HCT116 (cell line): ENCODE results near the gene YDJC. TPM values are rescaled to one million over a fixed set of nuclear protein-coding genes. Genes with fewer than 3 reads are reported as not detected.

ENCODE experiments used
- ATAC-seq: fragments of 200-7000 bp; cut with Tn5 transposase; 2 replicates; pipeline ENCODE4 v1.9.1; 2020; ENCODE audit warnings: mild to moderate bottlenecking, moderate library complexity
- BruUV-seq: library from RNA; stranded (reverse); fragments of 400-500 nt; replicated peaks from 2 replicates; lab custom pipeline; 2021; lab: Mats Ljungman, UMichigan
- CTCF ChIA-PET: fragments of 300-600 bp; sonication (Branson Sonifier 250); formaldehyde crosslinking; loops from one replicate; lab custom pipeline; 2021; ENCODE audit warnings: antibody characterized with exemption; lab: Charles Lee
- POLR2A ChIA-PET: fragments of 300-600, 350-600 bp; sonication (Branson Sonifier 250); formaldehyde crosslinking; loops from one replicate; lab custom pipeline; 2021; ENCODE audit warnings: antibody characterized with exemption; lab: Charles Lee
- RAD21 ChIA-PET, 2 experiments: fragments of 300-600 bp; sonication (Branson Sonifier 250); formaldehyde crosslinking; loops; one replicate each; lab custom pipeline; 2023; ENCODE audit warnings: low total read pairs in 2 of 2; ENCODE audit not compliant: uncharacterized antibody in 2 of 2, unreplicated experiment in 2 of 2, low non-redundant PET in 1 of 2; lab: Charles Lee
- DNase-seq: peaks from one replicate; pipeline ENCODE4 v3.0.0-alpha.2; 2010; ENCODE audit warnings: low read depth, low spot score
- H2AFZ ChIP-seq: fragments of 200-600 bp; shearing (Covaris generic), sonication (generic); 2 replicates; pipeline ENCODE4 v1.6.1; 2017; ENCODE audit warnings: low read depth, mixed run types, mixed read lengths, antibody characterized with exemption, low read length; ENCODE audit not compliant: poor library complexity, severe bottlenecking
- H3K27ac ChIP-seq: 2 replicates; pipeline ENCODE4 v1.5.1; 2012; ENCODE audit warnings: low read depth, low read length
- H3K27me3 ChIP-seq: fragments of 200-600 bp; sonication (generic); 2 replicates; pipeline ENCODE4 v1.6.1; 2016; ENCODE audit warnings: mixed run types, low read length, mixed read lengths; ENCODE audit not compliant: insufficient read depth
- H3K36me3 ChIP-seq, 2 experiments: fragments of 200-500 bp in 1 of 2; fragments of 200-600 bp in 1 of 2; sonication (Bioruptor generic) in 1 of 2; sonication (generic) in 1 of 2; 2 replicates each; pipeline versions ENCODE4 v1.5.1 to v1.6.1; 2014 to 2016; ENCODE audit warnings: low read length in 2 of 2, inconsistent platforms in 1 of 2, mixed read lengths in 1 of 2, mixed run types in 1 of 2; ENCODE audit not compliant: insufficient read depth in 2 of 2, control insufficient read depth in 1 of 2
- H3K4me1 ChIP-seq, 2 experiments: fragments of 200-600 bp in 1 of 2; sonication (generic) in 1 of 2; 2 replicates each; pipeline versions ENCODE4 v1.5.1 to v1.6.1; 2012 to 2017; ENCODE audit warnings: low read length in 2 of 2, inconsistent platforms in 1 of 2, mild to moderate bottlenecking in 1 of 2, mixed read lengths in 1 of 2, mixed run types in 1 of 2, moderate library complexity in 1 of 2; ENCODE audit not compliant: insufficient read depth in 2 of 2, control insufficient read depth in 1 of 2
- H3K4me2 ChIP-seq: fragments of 200-600 bp; sonication (generic); 2 replicates; pipeline ENCODE4 v1.6.1; 2017; ENCODE audit warnings: mixed run types, low read length, mixed read lengths
- H3K4me3 ChIP-seq, 2 experiments: fragments of 200-600 bp in 1 of 2; sonication (generic) in 1 of 2; replicated peaks in 1 of 2; 2 replicates each; pipeline ENCODE4 v1.5.1; 2011 to 2016; ENCODE audit warnings: low read length in 2 of 2, control low read depth in 1 of 2, low read depth in 1 of 2, mild to moderate bottlenecking in 1 of 2, mixed read lengths in 1 of 2, mixed run types in 1 of 2
- H3K79me2 ChIP-seq: fragments of 200-600 bp; sonication (generic); 2 replicates; pipeline ENCODE4 v1.6.1; 2017; ENCODE audit warnings: mild to moderate bottlenecking, mixed run types, low read length, moderate library complexity, mixed read lengths; ENCODE audit not compliant: insufficient read depth
- H3K9ac ChIP-seq: fragments of 200-600 bp; sonication (generic); 2 replicates; pipeline ENCODE4 v1.6.1; 2016; ENCODE audit warnings: low read length, mixed read lengths
- H3K9me2 ChIP-seq: fragments of 200-600 bp; sonication (generic), shearing (Covaris generic); 2 replicates; pipeline ENCODE4 v1.6.1; 2017; ENCODE audit warnings: mixed run types, mild to moderate bottlenecking, moderate library complexity; ENCODE audit not compliant: insufficient read depth
- H3K9me3 ChIP-seq, 2 experiments: fragments of 200-500 bp in 1 of 2; fragments of 200-600 bp in 1 of 2; sonication (Bioruptor generic) in 1 of 2; sonication (generic) in 1 of 2; 2 replicates each; pipeline ENCODE4 v1.6.1; 2014 to 2017; ENCODE audit warnings: low read length in 2 of 2, mixed read lengths in 2 of 2, inconsistent platforms in 1 of 2, low read depth in 1 of 2, mild to moderate bottlenecking in 1 of 2, mixed run types in 1 of 2, moderate library complexity in 1 of 2; ENCODE audit not compliant: control insufficient read depth in 1 of 2, insufficient read depth in 1 of 2
- H4K20me1 ChIP-seq: fragments of 200-600 bp; sonication (generic), shearing (Covaris generic); 2 replicates; pipeline ENCODE4 v1.6.1; 2017; ENCODE audit warnings: mixed run types, mild to moderate bottlenecking, moderate library complexity; ENCODE audit not compliant: insufficient read depth
- ELF1 ChIP-seq: IDR thresholded peaks from 2 replicates; pipeline ENCODE4 v1.6.1; 2012; ENCODE audit warnings: low read depth, borderline replicate concordance
- RAD21 ChIP-seq: IDR thresholded peaks from 2 replicates; pipeline ENCODE4 v1.6.1; 2012; ENCODE audit warnings: low read depth, mild to moderate bottlenecking
- intact Hi-C: fragments of 100-400 bp; cut with micrococcal nuclease; formaldehyde crosslinking; loops from 2 replicates; pipeline ENCODE4 v1.10.0; 2022
- total RNA-seq: library from RNA; stranded (reverse); gene quantifications from one replicate; pipeline ENCODE4 v1.2.1, GENCODE V29; 2021; ENCODE audit not compliant: unreplicated experiment
- TF ChIP-seq, protein P1 (sequence below), 3 experiments: fragments of 200-600 bp in 1 of 3; sonication (generic) in 1 of 3; IDR thresholded peaks in 2 of 3; conservative IDR thresholded peaks in 1 of 3; 2 replicates each; pipeline ENCODE4 v1.5.1; 2012 to 2017; ENCODE audit warnings: low read depth in 2 of 3, low read length in 2 of 3, antibody characterized with exemption in 1 of 3, borderline replicate concordance in 1 of 3, control low read depth in 1 of 3, mild to moderate bottlenecking in 1 of 3, mixed read lengths in 1 of 3, mixed run types in 1 of 3, moderate library complexity in 1 of 3; ENCODE audit not compliant: insufficient read depth in 1 of 3

The YDJC gene
- total RNA-seq, 1 experiment from 2014 or later: 78.3 TPM

DNA sequence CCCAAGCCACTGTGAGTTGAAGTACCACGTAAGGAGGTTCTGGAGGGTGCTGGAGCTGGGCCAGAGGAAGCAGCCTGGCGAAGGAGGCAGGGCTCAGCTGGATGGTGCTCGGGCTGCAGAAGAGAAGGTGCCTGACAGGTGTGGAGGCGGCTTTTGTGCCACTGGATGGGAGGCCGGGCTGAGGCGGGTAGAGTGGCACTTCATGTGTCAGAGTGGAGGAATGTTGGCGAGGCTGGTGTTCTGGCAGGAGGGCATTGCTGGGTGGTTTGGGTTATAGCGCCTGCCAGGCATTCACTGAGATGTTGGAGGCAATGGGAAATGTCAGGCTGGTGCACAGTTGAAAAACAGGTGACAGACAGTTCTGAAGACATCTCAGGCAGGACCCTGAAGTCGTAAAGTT, 38.1 kb downstream of the YDJC start:
- Histone ChIP-seq H4K20me1 (peaks cover 23% of the 10 kb centered on the region; the same call in 1 of the 2 replicates), H3K36me3 (peaks cover 8 to 34% of the 10 kb centered on the region in 2 experiments), H3K9me3 (no peaks in the 10 kb centered on the region), H3K27ac (no peak overlapping the region), H3K4me3 (no peak overlapping the region), H3K9ac (no peak overlapping the region), H2AFZ (no peak overlapping the region), H3K79me2 (peaks cover 100% of the 10 kb centered on the region), H3K27me3 (no peaks in the 10 kb centered on the region), H3K4me2 (no peak overlapping the region), H3K4me1 (no peaks in the 10 kb centered on the region), H3K9me2 (no peaks in the 10 kb centered on the region)
- BruUV-seq: no TSS peak
- ChIA-PET CTCF (interaction anchor here (1.5 kb wide), 1 partner anchor 33 kb away, joined by 3 read pairs; no protein-coding TSS in a partner anchor), RAD21 (no interaction called here), POLR2A (no interaction called here)
- no peak for TF ChIP-seq RAD21
- TF ChIP-seq, protein P1, sequence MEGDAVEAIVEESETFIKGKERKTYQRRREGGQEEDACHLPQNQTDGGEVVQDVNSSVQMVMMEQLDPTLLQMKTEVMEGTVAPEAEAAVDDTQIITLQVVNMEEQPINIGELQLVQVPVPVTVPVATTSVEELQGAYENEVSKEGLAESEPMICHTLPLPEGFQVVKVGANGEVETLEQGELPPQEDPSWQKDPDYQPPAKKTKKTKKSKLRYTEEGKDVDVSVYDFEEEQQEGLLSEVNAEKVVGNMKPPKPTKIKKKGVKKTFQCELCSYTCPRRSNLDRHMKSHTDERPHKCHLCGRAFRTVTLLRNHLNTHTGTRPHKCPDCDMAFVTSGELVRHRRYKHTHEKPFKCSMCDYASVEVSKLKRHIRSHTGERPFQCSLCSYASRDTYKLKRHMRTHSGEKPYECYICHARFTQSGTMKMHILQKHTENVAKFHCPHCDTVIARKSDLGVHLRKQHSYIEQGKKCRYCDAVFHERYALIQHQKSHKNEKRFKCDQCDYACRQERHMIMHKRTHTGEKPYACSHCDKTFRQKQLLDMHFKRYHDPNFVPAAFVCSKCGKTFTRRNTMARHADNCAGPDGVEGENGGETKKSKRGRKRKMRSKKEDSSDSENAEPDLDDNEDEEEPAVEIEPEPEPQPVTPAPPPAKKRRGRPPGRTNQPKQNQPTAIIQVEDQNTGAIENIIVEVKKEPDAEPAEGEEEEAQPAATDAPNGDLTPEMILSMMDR (IDR thresholded peaks at IDR 0.05 in 2 of 3, conservative IDR thresholded peaks at IDR 0.05 in 1 of 3; ENCODE audit: borderline replicate concordance in 1 of 3, insufficient read depth in 1 of 3, low read depth in 2 of 3, low read length in 2 of 3): no peak
- ATAC-seq (no peak), DNase-seq (no peak)
- intact Hi-C loops: no loop called here

DNA sequence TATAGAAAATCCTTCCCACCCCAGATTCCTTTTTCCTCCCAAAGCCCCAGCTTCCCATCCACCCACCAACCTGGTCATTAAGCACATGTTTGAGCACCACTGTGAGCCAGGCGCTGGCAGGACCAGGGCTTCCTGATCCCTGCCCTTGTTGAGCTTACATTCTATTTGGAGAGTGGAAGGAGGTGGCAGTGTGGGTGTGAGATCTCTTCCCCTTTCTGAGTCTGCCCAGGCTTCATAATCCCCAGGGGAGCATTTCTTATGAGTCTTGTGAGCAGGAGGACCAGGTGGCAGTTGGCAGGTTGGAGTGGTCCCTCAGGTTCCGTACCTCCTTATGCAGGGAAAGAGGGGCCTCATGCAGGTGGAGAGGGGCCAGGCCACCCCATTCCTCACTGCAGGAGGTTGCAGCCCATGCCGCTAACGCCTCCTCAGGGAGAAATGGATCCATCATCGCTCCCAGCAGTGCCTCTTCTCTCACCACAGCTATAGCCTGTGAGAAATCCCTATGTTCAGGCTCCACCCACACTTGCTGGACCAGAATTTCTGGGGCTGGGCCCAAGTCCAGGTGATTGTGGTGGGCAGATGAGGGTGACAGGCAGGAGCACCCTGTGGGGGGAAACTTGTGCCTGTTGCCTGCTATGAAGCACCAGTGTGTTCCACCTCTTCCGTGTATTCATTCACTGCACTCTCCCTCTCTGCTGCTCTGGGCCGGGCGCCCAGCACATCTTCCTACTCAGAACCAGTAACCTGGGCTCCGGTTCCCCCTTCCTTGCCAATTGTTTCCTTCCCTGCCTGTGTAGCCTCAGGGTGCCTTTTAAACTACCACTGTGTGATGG, 38.8 kb downstream of the YDJC start:
- Histone ChIP-seq H3K4me1 (no peaks in the 10 kb centered on the region), H3K4me3 (no peak overlapping the region), H3K27ac (no peak overlapping the region), H4K20me1 (peaks cover 20% of the 10 kb centered on the region; the same call in 1 of the 2 replicates), H3K9me3 (no peaks in the 10 kb centered on the region), H3K9ac (no peak overlapping the region), H3K79me2 (peaks cover 100% of the 10 kb centered on the region), H2AFZ (no peak overlapping the region), H3K4me2 (no peak overlapping the region), H3K9me2 (no peaks in the 10 kb centered on the region), H3K36me3 (peaks cover 8 to 29% of the 10 kb centered on the region in 2 experiments), H3K27me3 (no peaks in the 10 kb centered on the region)
- ChIA-PET POLR2A (no interaction called here), CTCF (no interaction called here), RAD21 (no interaction called here)
- intact Hi-C loops: no loop called here
- no TSS peak for BruUV-seq
- DNase-seq: no peak
- TF ChIP-seq ELF1: no peak
- ATAC-seq: no peak
